CD4-positive, alpha-beta memory T cell (primary cell): ENCODE results near the gene GLI1. TPM values are rescaled to one million over a fixed set of nuclear protein-coding genes. Genes with fewer than 3 reads are reported as not detected.

Source experiments
- CTCF ChIA-PET: fragments of 350-600 bp; sonication (Branson Sonifier 250); formaldehyde crosslinking; loops from one replicate; lab custom pipeline; 2021; ENCODE audit warnings: inconsistent platforms; ENCODE audit not compliant: partially characterized antibody; lab: Charles Lee
- POLR2A ChIA-PET: fragments of 350-600 bp; sonication (Branson Sonifier 250); formaldehyde crosslinking; loops from one replicate; lab custom pipeline; 2021; ENCODE audit not compliant: partially characterized antibody; lab: Charles Lee
- DNase-seq, 5 donors: peaks; one replicate each; pipeline versions ENCODE4 v3.0.0 to v3.0.0-alpha.2; 2020 to 2022; ENCODE audit warnings: mixed read lengths in 1 of 5
- H3K27ac ChIP-seq: one replicate; pipeline ENCODE4 v1.7.0; 2013; ENCODE audit warnings: low read depth, low read length
- H3K27me3 ChIP-seq: 2 replicates; pipeline ENCODE4 v1.7.0; 2013; ENCODE audit warnings: mild to moderate bottlenecking, low read length, moderate library complexity; ENCODE audit not compliant: insufficient read depth
- H3K36me3 ChIP-seq: 2 replicates; pipeline ENCODE4 v1.7.0; 2013; ENCODE audit warnings: mild to moderate bottlenecking, low read length, moderate library complexity; ENCODE audit not compliant: insufficient read depth
- H3K4me1 ChIP-seq: 2 replicates; pipeline ENCODE4 v1.7.0; 2013; ENCODE audit warnings: mild to moderate bottlenecking, low read length, moderate library complexity; ENCODE audit not compliant: insufficient read depth
- H3K4me3 ChIP-seq, 2 donors: one replicate each; pipeline ENCODE4 v1.7.0; 2013; ENCODE audit warnings: low read length in 2 of 2, mild to moderate bottlenecking in 1 of 2
- H3K9me3 ChIP-seq, 2 donors: one replicate each; pipeline ENCODE4 v1.7.0; 2013; ENCODE audit warnings: low read length in 2 of 2, control low read depth in 1 of 2; ENCODE audit not compliant: control insufficient read depth in 1 of 2
- H3K27ac Mint-ChIP-seq, 7 donors: one replicate each; pipeline ENCODE4 v1.8.0; 2020 to 2021; ENCODE audit warnings: mixed read lengths in 7 of 7, mild to moderate bottlenecking in 6 of 7, inconsistent platforms in 3 of 7, moderate library complexity in 3 of 7
- H3K27me3 Mint-ChIP-seq, 2 donors: one replicate each; pipeline ENCODE4 v1.8.0; 2020 to 2021; ENCODE audit warnings: mixed read lengths in 2 of 2
- H3K36me3 Mint-ChIP-seq, 2 donors: one replicate each; pipeline ENCODE4 v1.8.0; 2020 to 2021; ENCODE audit warnings: mixed read lengths in 2 of 2, inconsistent platforms in 1 of 2, mild to moderate bottlenecking in 1 of 2
- H3K4me1 Mint-ChIP-seq, 4 donors: one replicate each; pipeline ENCODE4 v1.8.0; 2020 to 2021; ENCODE audit warnings: mixed read lengths in 4 of 4, mild to moderate bottlenecking in 1 of 4
- H3K4me3 Mint-ChIP-seq, 8 donors: one replicate each; pipeline ENCODE4 v1.8.0; 2020 to 2021; ENCODE audit warnings: mixed read lengths in 8 of 8, mild to moderate bottlenecking in 7 of 8, moderate library complexity in 6 of 8, inconsistent platforms in 3 of 8
- H3K9me3 Mint-ChIP-seq, 8 donors: one replicate each; pipeline ENCODE4 v1.8.0; 2020 to 2021; ENCODE audit warnings: mixed read lengths in 8 of 8, mild to moderate bottlenecking in 5 of 8, inconsistent platforms in 3 of 8, moderate library complexity in 1 of 8
- intact Hi-C: fragments of 100-400 bp; cut with micrococcal nuclease; formaldehyde crosslinking; loops from one replicate; pipeline ENCODE4 v1.15.1; 2023
- polyA plus RNA-seq, 2 donors: library from polyadenylated mRNA; unstranded; fragments of 300-500 nt; fragmentation: Illumina TruSeq; gene quantifications; one replicate each; pipeline ENCODE4 v1.2.3, GENCODE V29; 2021
- total RNA-seq, 2 experiments: library from RNA; stranded (reverse); gene quantifications; one replicate each; pipeline ENCODE4 v1.2.3, GENCODE V29; 2021

Gene GLI1
- total and polyA plus RNA-seq, 4 experiments from 2014 or later = 0.30 to 0.35 TPM; not detected in 2

GRCh38 chr12:57449375-57449774, 10.2 kb upstream of the GLI1 start:
- no peak for DNase-seq
- Mint-ChIP-seq H3K36me3 (no peaks in the 10 kb centered on the region), H3K27ac (no peak overlapping the region), H3K9me3 (no peaks in the 10 kb centered on the region), H3K4me3 (no peak overlapping the region), H3K4me1 (peaks cover 0 to 2% (median 0%) of the 10 kb centered on the region in 4 donors), H3K27me3 (peaks cover 2 to 3% of the 10 kb centered on the region in 2 donors)
- Histone ChIP-seq H3K9me3 (no peaks in the 10 kb centered on the region), H3K27ac (no peak overlapping the region), H3K4me3 (no peak overlapping the region), H3K4me1 (no peaks in the 10 kb centered on the region), H3K27me3 (no peaks in the 10 kb centered on the region), H3K36me3 (no peaks in the 10 kb centered on the region)
- ChIA-PET POLR2A (no interaction called here), CTCF (interaction anchor here (1.9 to 8.3 kb wide), 2 partner anchors 10 to 13 kb away, joined by 4 to 43 read pairs; partner anchors contain the start of gene GLI1)
- intact Hi-C loops = no loop called here

GRCh38 chr12:57450057-57450456, 9.5 kb upstream of the GLI1 start:
- CTCF ChIA-PET = interaction anchor here (1.7 to 8.3 kb wide), 3 partner anchors 9 to 185 kb away, joined by 5 to 43 read pairs (median 43); partner anchors contain the start of gene GLI1
- POLR2A ChIA-PET = no interaction called here

GRCh38 chr12:57451233-57451778, 8.3 kb upstream of the GLI1 start:
- Mint-ChIP-seq H3K27ac (no peak overlapping the region), H3K27me3 (peaks cover 2 to 6% of the 10 kb centered on the region in 2 donors), H3K9me3 (no peaks in the 10 kb centered on the region), H3K4me1 (peaks cover 3 to 7% (median 5%) of the 10 kb centered on the region in 4 donors), H3K4me3 (no peak overlapping the region), H3K36me3 (no peaks in the 10 kb centered on the region)
- H3K27ac ChIP-seq = no peak overlapping the region
- ChIA-PET POLR2A (interaction anchor here (1.5 kb wide), 1 partner anchor 12 kb away, joined by 3 read pairs; no protein-coding TSS in a partner anchor), CTCF (interaction anchor here (1.5 to 8.3 kb wide), 7 partner anchors 8 to 212 kb away, joined by 3 to 43 read pairs (median 8); partner anchors contain the start of gene GLI1)
- no peak overlapping the region for H3K4me3 ChIP-seq
- H3K36me3 ChIP-seq = no peaks in the 10 kb centered on the region
- no peak for DNase-seq
- no peaks in the 10 kb centered on the region for H3K9me3 ChIP-seq
- H3K27me3 ChIP-seq = no peaks in the 10 kb centered on the region
- intact Hi-C loops = loop anchor here (10.0 kb wide), 1 partner anchor 243 kb away; the partner anchor contains the start of gene OS9
- peaks cover 4% of the 10 kb centered on the region for H3K4me1 ChIP-seq

More at GRCh38 chr12:57450057-57450456, 9.5 kb upstream of the GLI1 start:
- H3K36me3 Mint-ChIP-seq = no peaks in the 10 kb centered on the region
- H3K9me3 Mint-ChIP-seq = no peaks in the 10 kb centered on the region
- Histone ChIP-seq H3K4me1 (no peaks in the 10 kb centered on the region), H3K4me3 (no peak overlapping the region), H3K9me3 (no peaks in the 10 kb centered on the region), H3K27ac (no peak overlapping the region), H3K27me3 (no peaks in the 10 kb centered on the region), H3K36me3 (no peaks in the 10 kb centered on the region)
- no peak for DNase-seq
- H3K4me3 Mint-ChIP-seq = no peak overlapping the region
- peaks cover 2 to 3% of the 10 kb centered on the region in 2 donors for H3K27me3 Mint-ChIP-seq
- H3K4me1 Mint-ChIP-seq = no peaks in the 10 kb centered on the region
- no peak overlapping the region for H3K27ac Mint-ChIP-seq
- intact Hi-C loops = loop anchor here (10.0 kb wide), 1 partner anchor 245 kb away; the partner anchor contains the start of gene OS9

- no peaks in the 10 kb centered on the region for H3K36me3 ChIP-seq
- H3K27ac ChIP-seq = no peak overlapping the region
- Mint-ChIP-seq H3K27ac (no peak overlapping the region), H3K36me3 (no peaks in the 10 kb centered on the region), H3K27me3 (peaks cover 0 to 6% of the 10 kb centered on the region in 2 donors), H3K9me3 (no peaks in the 10 kb centered on the region), H3K4me3 (no peak overlapping the region), H3K4me1 (peaks cover 3 to 12% (median 6%) of the 10 kb centered on the region in 4 donors)
- peaks cover 4% of the 10 kb centered on the region for H3K4me1 ChIP-seq
- intact Hi-C loops = loop anchor here (2.0 to 10.0 kb wide), 2 partner anchors 190 to 242 kb away; partner anchors contain the start of gene OS9
- H3K27me3 ChIP-seq = no peaks in the 10 kb centered on the region
- DNase-seq = no peak
- no peaks in the 10 kb centered on the region for H3K9me3 ChIP-seq
- ChIA-PET POLR2A (interaction anchor here (1.5 kb wide), 1 partner anchor 11 kb away, joined by 3 read pairs; no protein-coding TSS in a partner anchor), CTCF (interaction anchor here (0.7 to 8.3 kb wide), 17 partner anchors 7 to 213 kb away, joined by 3 to 43 read pairs (median 8); partner anchors contain the start of genes GLI1 and INHBC)
- H3K4me3 ChIP-seq = no peak overlapping the region
These were observed 7.2 kb upstream of the GLI1 start for GRCh38 chr12:57452181-57452936.

- intact Hi-C loops = loop anchor here (2.0 to 10.0 kb wide), 2 partner anchors 190 to 242 kb away; partner anchors contain the start of gene OS9
- Mint-ChIP-seq H3K4me3 (no peak overlapping the region), H3K36me3 (no peaks in the 10 kb centered on the region), H3K4me1 (peaks cover 3 to 12% (median 6%) of the 10 kb centered on the region in 4 donors), H3K9me3 (no peaks in the 10 kb centered on the region), H3K27me3 (peaks cover 0 to 6% of the 10 kb centered on the region in 2 donors), H3K27ac (no peak overlapping the region)
- POLR2A ChIA-PET = no interaction called here
- Histone ChIP-seq H3K9me3 (no peaks in the 10 kb centered on the region), H3K27me3 (no peaks in the 10 kb centered on the region), H3K36me3 (no peaks in the 10 kb centered on the region), H3K27ac (no peak overlapping the region), H3K4me1 (peaks cover 4% of the 10 kb centered on the region), H3K4me3 (no peak overlapping the region)
- CTCF ChIA-PET = interaction anchor here (0.7 to 5.0 kb wide), 17 partner anchors 9 to 192 kb away, joined by 3 to 43 read pairs (median 6); partner anchors contain the start of gene INHBC
- DNase-seq = peak in 1 of 5 donors; percentile 41
These were observed 6.6 kb upstream of the GLI1 start for GRCh38 chr12:57452937-57453509.

- Histone ChIP-seq H3K9me3 (no peaks in the 10 kb centered on the region), H3K4me1 (peaks cover 9% of the 10 kb centered on the region), H3K27ac (no peak overlapping the region), H3K27me3 (no peaks in the 10 kb centered on the region), H3K4me3 (no peak overlapping the region), H3K36me3 (no peaks in the 10 kb centered on the region)
- Mint-ChIP-seq H3K9me3 (no peaks in the 10 kb centered on the region), H3K27ac (no peak overlapping the region), H3K36me3 (peaks cover 0 to 2% of the 10 kb centered on the region in 2 donors), H3K27me3 (peaks cover 0 to 7% of the 10 kb centered on the region in 2 donors), H3K4me1 (peaks cover 8 to 19% (median 15%) of the 10 kb centered on the region in 4 donors), H3K4me3 (no peak overlapping the region)
- ChIA-PET CTCF (interaction anchor here (1.0 to 5.0 kb wide), 8 partner anchors 9 to 212 kb away, joined by 3 to 31 read pairs (median 8); partner anchors contain the start of gene INHBC), POLR2A (no interaction called here)
- intact Hi-C loops = loop anchor here (10.0 kb wide), 1 partner anchor 241 kb away; the partner anchor contains the start of gene OS9
- no peak for DNase-seq
These were observed 5.4 kb upstream of the GLI1 start for GRCh38 chr12:57454213-57454565.
